ENCODE results near the gene SOCS1. TPM values are rescaled to one million over a fixed set of nuclear protein-coding genes. Genes with fewer than 3 reads are reported as not detected.

The SOCS1 gene
- total and polyA plus RNA-seq, 2 of the 8 experiments (the other 6 are each of a cell fraction or from before 2014, with no cell fraction given): 21.0 to 48.9 TPM

DNA sequence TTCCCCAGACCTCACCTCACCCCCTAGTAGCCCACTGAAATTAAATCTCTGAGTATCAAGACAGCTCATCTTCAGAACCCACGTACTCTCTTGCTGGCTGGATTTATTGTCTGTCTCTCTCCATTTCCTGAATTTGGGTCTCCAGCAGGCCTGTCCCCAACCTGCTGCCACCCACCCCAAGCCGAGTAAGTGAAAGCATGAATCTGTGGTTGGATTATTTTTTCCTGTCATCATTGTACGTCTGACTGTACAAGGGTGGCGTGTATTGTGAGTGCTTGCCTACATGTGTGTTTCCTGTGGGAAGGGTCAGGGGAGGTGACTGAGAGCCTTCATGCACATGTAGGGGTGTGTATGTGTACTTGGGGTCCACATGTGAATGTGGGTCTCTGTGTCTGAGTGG, 7.7 kb upstream of the SOCS1 start (continued):
- TF ChIP-seq, protein P1, sequence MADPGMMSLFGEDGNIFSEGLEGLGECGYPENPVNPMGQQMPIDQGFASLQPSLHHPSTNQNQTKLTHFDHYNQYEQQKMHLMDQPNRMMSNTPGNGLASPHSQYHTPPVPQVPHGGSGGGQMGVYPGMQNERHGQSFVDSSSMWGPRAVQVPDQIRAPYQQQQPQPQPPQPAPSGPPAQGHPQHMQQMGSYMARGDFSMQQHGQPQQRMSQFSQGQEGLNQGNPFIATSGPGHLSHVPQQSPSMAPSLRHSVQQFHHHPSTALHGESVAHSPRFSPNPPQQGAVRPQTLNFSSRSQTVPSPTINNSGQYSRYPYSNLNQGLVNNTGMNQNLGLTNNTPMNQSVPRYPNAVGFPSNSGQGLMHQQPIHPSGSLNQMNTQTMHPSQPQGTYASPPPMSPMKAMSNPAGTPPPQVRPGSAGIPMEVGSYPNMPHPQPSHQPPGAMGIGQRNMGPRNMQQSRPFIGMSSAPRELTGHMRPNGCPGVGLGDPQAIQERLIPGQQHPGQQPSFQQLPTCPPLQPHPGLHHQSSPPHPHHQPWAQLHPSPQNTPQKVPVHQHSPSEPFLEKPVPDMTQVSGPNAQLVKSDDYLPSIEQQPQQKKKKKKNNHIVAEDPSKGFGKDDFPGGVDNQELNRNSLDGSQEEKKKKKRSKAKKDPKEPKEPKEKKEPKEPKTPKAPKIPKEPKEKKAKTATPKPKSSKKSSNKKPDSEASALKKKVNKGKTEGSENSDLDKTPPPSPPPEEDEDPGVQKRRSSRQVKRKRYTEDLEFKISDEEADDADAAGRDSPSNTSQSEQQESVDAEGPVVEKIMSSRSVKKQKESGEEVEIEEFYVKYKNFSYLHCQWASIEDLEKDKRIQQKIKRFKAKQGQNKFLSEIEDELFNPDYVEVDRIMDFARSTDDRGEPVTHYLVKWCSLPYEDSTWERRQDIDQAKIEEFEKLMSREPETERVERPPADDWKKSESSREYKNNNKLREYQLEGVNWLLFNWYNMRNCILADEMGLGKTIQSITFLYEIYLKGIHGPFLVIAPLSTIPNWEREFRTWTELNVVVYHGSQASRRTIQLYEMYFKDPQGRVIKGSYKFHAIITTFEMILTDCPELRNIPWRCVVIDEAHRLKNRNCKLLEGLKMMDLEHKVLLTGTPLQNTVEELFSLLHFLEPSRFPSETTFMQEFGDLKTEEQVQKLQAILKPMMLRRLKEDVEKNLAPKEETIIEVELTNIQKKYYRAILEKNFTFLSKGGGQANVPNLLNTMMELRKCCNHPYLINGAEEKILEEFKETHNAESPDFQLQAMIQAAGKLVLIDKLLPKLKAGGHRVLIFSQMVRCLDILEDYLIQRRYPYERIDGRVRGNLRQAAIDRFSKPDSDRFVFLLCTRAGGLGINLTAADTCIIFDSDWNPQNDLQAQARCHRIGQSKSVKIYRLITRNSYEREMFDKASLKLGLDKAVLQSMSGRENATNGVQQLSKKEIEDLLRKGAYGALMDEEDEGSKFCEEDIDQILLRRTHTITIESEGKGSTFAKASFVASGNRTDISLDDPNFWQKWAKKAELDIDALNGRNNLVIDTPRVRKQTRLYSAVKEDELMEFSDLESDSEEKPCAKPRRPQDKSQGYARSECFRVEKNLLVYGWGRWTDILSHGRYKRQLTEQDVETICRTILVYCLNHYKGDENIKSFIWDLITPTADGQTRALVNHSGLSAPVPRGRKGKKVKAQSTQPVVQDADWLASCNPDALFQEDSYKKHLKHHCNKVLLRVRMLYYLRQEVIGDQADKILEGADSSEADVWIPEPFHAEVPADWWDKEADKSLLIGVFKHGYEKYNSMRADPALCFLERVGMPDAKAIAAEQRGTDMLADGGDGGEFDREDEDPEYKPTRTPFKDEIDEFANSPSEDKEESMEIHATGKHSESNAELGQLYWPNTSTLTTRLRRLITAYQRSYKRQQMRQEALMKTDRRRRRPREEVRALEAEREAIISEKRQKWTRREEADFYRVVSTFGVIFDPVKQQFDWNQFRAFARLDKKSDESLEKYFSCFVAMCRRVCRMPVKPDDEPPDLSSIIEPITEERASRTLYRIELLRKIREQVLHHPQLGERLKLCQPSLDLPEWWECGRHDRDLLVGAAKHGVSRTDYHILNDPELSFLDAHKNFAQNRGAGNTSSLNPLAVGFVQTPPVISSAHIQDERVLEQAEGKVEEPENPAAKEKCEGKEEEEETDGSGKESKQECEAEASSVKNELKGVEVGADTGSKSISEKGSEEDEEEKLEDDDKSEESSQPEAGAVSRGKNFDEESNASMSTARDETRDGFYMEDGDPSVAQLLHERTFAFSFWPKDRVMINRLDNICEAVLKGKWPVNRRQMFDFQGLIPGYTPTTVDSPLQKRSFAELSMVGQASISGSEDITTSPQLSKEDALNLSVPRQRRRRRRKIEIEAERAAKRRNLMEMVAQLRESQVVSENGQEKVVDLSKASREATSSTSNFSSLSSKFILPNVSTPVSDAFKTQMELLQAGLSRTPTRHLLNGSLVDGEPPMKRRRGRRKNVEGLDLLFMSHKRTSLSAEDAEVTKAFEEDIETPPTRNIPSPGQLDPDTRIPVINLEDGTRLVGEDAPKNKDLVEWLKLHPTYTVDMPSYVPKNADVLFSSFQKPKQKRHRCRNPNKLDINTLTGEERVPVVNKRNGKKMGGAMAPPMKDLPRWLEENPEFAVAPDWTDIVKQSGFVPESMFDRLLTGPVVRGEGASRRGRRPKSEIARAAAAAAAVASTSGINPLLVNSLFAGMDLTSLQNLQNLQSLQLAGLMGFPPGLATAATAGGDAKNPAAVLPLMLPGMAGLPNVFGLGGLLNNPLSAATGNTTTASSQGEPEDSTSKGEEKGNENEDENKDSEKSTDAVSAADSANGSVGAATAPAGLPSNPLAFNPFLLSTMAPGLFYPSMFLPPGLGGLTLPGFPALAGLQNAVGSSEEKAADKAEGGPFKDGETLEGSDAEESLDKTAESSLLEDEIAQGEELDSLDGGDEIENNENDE (IDR thresholded peaks at IDR 0.05; ENCODE audit: insufficient replicate concordance, low read length): no peak
- no peak for TF ChIP-seq EP300 (IDR thresholded peaks at IDR 0.05; ENCODE audit: borderline replicate concordance in 1 of 2, low read depth in 2 of 2, low read length in 2 of 2)
- TF ChIP-seq BRCA1 (IDR thresholded peaks at IDR 0.05; ENCODE audit: low read depth, low read length): no peak
- TF ChIP-seq, protein P2, sequence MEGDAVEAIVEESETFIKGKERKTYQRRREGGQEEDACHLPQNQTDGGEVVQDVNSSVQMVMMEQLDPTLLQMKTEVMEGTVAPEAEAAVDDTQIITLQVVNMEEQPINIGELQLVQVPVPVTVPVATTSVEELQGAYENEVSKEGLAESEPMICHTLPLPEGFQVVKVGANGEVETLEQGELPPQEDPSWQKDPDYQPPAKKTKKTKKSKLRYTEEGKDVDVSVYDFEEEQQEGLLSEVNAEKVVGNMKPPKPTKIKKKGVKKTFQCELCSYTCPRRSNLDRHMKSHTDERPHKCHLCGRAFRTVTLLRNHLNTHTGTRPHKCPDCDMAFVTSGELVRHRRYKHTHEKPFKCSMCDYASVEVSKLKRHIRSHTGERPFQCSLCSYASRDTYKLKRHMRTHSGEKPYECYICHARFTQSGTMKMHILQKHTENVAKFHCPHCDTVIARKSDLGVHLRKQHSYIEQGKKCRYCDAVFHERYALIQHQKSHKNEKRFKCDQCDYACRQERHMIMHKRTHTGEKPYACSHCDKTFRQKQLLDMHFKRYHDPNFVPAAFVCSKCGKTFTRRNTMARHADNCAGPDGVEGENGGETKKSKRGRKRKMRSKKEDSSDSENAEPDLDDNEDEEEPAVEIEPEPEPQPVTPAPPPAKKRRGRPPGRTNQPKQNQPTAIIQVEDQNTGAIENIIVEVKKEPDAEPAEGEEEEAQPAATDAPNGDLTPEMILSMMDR (IDR thresholded peaks at IDR 0.05; ENCODE audit: control extremely low read depth in 1 of 3, insufficient read depth in 1 of 3, low read depth in 1 of 3, low read length in 3 of 3): no peak
- TF ChIP-seq ASH2L (IDR thresholded peaks at IDR 0.05; ENCODE audit: low read length): no peak
- no peak for TF ChIP-seq CTBP2 (IDR thresholded peaks at IDR 0.05; ENCODE audit: borderline replicate concordance, insufficient read depth, insufficient read length, low read length)

All from H1 (cell line).